ENCODE results near the gene TRIM46.
"Not testable (repeated sequence)": the region's sequence is repeated elsewhere in the genome, so short reads cannot be mapped to it uniquely, and the experiment has no call there.

The TRIM46 gene

GRCh38 chr1:155232001-155232978, 58.6 kb downstream of the TRIM46 start:
- not testable (repeated sequence) for DNase-seq

GRCh38 chr1:155233502-155233901, 59.9 kb downstream of the TRIM46 start:
- DNase-seq, result not testable (repeated sequence)
